ENCODE data around the gene OR8B8.
A peak's percentile ranks its signal among the peaks of the same experiment; 100 is the strongest.

OR8B8 gene

GRCh38 chr11:124434699-124435098, 10.8 kb downstream of the OR8B8 start:
- CTCF ChIA-PET: interaction anchor here (1.4 kb wide), 1 partner anchor 19 kb away, joined by 4 read pairs; no protein-coding TSS in a partner anchor
- H3K4me3 ChIP-seq (ENCODE audit: low read depth, low read length): no peak overlapping the region
- POLR2A ChIA-PET: no interaction called here
- DNase-seq (ENCODE audit: low read depth, low spot score): no peak
- no peak for TF ChIP-seq CTCF (IDR thresholded peaks at IDR 0.05; ENCODE audit: insufficient read depth, low read length, missing control alignments)

GRCh38 chr11:124429599-124429998, 15.9 kb downstream of the OR8B8 start:
- ChIA-PET CTCF (interaction anchor here (1.5 to 1.7 kb wide), 3 partner anchors 14 to 361 kb away, joined by 3 to 8 read pairs (median 6); no protein-coding TSS in a partner anchor), POLR2A (no interaction called here)
- no peak overlapping the region for H3K4me3 ChIP-seq (ENCODE audit: low read depth, low read length)
- TF ChIP-seq CTCF (IDR thresholded peaks at IDR 0.05; ENCODE audit: insufficient read depth, low read length, missing control alignments): no peak
- no peak for DNase-seq (ENCODE audit: low read depth, low spot score)

GRCh38 chr11:124424384-124424921, 21.0 kb downstream of the OR8B8 start, which contains the start of gene OR8B4:
Gene OR8B4 (minus strand): TSS chr11:124424871. CDS start chr11:124424871, 0 bp downstream.
- ChIA-PET CTCF (no interaction called here), POLR2A (no interaction called here)

GRCh38 chr11:124421043-124421442, 24.5 kb downstream of the OR8B8 start:
- CTCF ChIA-PET: interaction anchor here (1.0 to 7.3 kb wide), 4 partner anchors 12 to 163 kb away, joined by 3 to 142 read pairs (median 6); no protein-coding TSS in a partner anchor
- TF ChIP-seq CTCF (IDR thresholded peaks at IDR 0.05; ENCODE audit: insufficient read depth, low read length, missing control alignments): no peak
- POLR2A ChIA-PET: no interaction called here
- H3K4me3 ChIP-seq (ENCODE audit: low read depth, low read length): no peak overlapping the region
- no peak for DNase-seq (ENCODE audit: low read depth, low spot score)

More at GRCh38 chr11:124424384-124424921, 21.0 kb downstream of the OR8B8 start, which contains the start of gene OR8B4:
- no peak within 1 kb of the TSS for H3K4me3 ChIP-seq (ENCODE audit: low read depth, low read length)
- no peak for TF ChIP-seq CTCF (IDR thresholded peaks at IDR 0.05; ENCODE audit: insufficient read depth, low read length, missing control alignments)
- no peak for DNase-seq (ENCODE audit: low read depth, low spot score)

GRCh38 chr11:124415356-124415923, 30.1 kb downstream of the OR8B8 start:
- POLR2A ChIA-PET: no interaction called here
- peak; percentile 51 for TF ChIP-seq CTCF (IDR thresholded peaks at IDR 0.05; ENCODE audit: insufficient read depth, low read length, missing control alignments)
- DNase-seq (ENCODE audit: low read depth, low spot score): peak; percentile 19

GRCh38 chr11:124409906-124410305, 35.6 kb downstream of the OR8B8 start:
- no peak for TF ChIP-seq CTCF (IDR thresholded peaks at IDR 0.05; ENCODE audit: insufficient read depth, low read length, missing control alignments)
- POLR2A ChIA-PET: no interaction called here
- CTCF ChIA-PET: interaction anchor here (1.1 to 1.2 kb wide), 2 partner anchors 11 to 16 kb away, joined by 3 read pairs; no protein-coding TSS in a partner anchor
- H3K4me3 ChIP-seq (ENCODE audit: low read depth, low read length): no peak overlapping the region
- DNase-seq (ENCODE audit: low read depth, low spot score): no peak

More at GRCh38 chr11:124415356-124415923, 30.1 kb downstream of the OR8B8 start:
- no peak overlapping the region for H3K4me3 ChIP-seq (ENCODE audit: low read depth, low read length)
- CTCF ChIA-PET: interaction anchor here (0.6 to 7.3 kb wide), 23 partner anchors 10 to 766 kb away, joined by 3 to 142 read pairs (median 4); no protein-coding TSS in a partner anchor
